Measurements from ENCODE around the gene ZNF428. TPM values are rescaled to one million over a fixed set of nuclear protein-coding genes. Genes with fewer than 3 reads are reported as not detected.

The ZNF428 gene
- total RNA-seq, 1 donor from 2014 or later = 37.3 TPM

DNA sequence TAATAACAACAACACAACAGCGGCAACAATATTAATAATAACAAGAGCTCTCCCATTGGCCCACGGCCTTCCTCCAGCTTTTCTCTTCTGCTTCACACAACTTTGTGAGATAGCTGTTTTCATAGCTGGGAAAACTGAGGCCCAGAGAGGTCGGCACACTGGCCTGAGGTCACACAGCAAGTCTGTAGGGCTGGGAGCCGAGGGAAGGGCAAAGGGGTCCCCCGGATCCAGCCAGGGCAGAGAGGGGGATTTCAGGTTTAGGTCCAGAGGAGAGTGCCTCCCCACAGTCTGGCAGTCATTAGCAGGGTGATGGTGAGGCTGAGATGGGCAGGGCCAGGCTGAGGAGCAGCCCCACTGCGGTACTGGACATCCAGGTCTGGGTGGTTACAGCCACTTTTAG, 29.2 kb upstream of the ZNF428 start:
- Histone ChIP-seq H3K9me3 (peaks cover 0 to 5% of the 10 kb centered on the region in 2 donors), H3K27ac (no peak overlapping the region), H3K4me1 (no peaks in the 10 kb centered on the region), H3K4me3 (no peak overlapping the region), H3K36me3 (peaks cover 13 to 38% of the 10 kb centered on the region in 2 donors), H3K27me3 (no peaks in the 10 kb centered on the region)
- TF ChIP-seq, protein P1, sequence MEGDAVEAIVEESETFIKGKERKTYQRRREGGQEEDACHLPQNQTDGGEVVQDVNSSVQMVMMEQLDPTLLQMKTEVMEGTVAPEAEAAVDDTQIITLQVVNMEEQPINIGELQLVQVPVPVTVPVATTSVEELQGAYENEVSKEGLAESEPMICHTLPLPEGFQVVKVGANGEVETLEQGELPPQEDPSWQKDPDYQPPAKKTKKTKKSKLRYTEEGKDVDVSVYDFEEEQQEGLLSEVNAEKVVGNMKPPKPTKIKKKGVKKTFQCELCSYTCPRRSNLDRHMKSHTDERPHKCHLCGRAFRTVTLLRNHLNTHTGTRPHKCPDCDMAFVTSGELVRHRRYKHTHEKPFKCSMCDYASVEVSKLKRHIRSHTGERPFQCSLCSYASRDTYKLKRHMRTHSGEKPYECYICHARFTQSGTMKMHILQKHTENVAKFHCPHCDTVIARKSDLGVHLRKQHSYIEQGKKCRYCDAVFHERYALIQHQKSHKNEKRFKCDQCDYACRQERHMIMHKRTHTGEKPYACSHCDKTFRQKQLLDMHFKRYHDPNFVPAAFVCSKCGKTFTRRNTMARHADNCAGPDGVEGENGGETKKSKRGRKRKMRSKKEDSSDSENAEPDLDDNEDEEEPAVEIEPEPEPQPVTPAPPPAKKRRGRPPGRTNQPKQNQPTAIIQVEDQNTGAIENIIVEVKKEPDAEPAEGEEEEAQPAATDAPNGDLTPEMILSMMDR (IDR thresholded peaks at IDR 0.05) = no peak
- no peak for DNase-seq (ENCODE audit: low spot score in 2 of 2)
- intact Hi-C loops (cut with DNase I) = no loop called here

DNA sequence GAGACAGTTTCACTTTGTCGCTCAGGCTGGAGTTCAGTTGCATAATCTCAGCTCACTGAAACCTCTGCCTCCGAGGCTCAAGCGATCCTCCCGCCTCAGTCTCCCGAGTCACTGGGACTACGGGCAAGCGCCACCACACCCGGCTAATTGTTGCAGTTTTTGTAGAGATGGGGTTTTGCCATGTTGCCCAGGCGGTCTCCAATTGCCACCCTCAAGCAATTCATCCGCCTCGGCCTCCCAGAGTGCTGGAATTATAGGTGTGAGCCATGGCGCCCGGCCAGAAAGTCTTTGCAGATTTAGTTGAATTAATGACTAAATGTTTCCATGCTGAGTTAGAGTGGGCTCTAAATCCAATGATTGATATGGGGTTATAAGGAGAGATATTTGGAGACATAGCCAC, 24.8 kb upstream of the ZNF428 start:
- DNase-seq (ENCODE audit: low spot score in 2 of 2) = no peak
- H3K27ac ChIP-seq = no peak overlapping the region
- intact Hi-C loops (cut with DNase I) = no loop called here
- TF ChIP-seq, protein P1 (IDR thresholded peaks at IDR 0.05) = no peak
- peaks cover 0 to 7% of the 10 kb centered on the region in 2 donors for H3K4me1 ChIP-seq
- peaks cover 0 to 5% of the 10 kb centered on the region in 2 donors for H3K9me3 ChIP-seq
- no peaks in the 10 kb centered on the region for H3K27me3 ChIP-seq
- H3K4me3 ChIP-seq = no peak overlapping the region
- H3K36me3 ChIP-seq = peaks cover 13 to 20% of the 10 kb centered on the region in 2 donors

DNA sequence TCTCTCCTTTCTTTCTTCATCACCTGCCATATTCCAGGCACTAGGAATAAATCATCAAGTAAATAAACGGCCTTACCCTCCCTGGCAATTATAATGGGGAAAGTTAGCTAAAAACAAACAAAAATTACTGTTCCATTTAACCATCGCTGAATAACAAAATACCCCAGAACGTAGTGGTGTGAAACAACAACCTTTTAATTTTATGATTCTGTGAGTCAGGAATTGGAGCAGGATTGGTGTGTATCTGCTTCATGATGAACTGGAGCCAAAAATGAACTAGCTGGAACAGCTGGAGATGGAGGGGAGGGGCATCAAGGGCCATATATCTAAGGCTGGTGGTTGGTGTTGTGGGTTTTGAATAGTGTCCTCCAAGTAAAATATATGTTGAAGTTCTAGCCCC, 23.9 kb upstream of the ZNF428 start:
- H3K27ac ChIP-seq = no peak overlapping the region
- H3K4me1 ChIP-seq = peaks cover 0 to 7% of the 10 kb centered on the region in 2 donors
- H3K9me3 ChIP-seq = peaks cover 0 to 5% of the 10 kb centered on the region in 2 donors
- H3K4me3 ChIP-seq = no peak overlapping the region
- DNase-seq (ENCODE audit: low spot score in 2 of 2) = no peak
- H3K27me3 ChIP-seq = no peaks in the 10 kb centered on the region
- peaks cover 6 to 12% of the 10 kb centered on the region in 2 donors for H3K36me3 ChIP-seq
- intact Hi-C loops (cut with DNase I) = no loop called here
- TF ChIP-seq, protein P1 (IDR thresholded peaks at IDR 0.05) = no peak

DNA sequence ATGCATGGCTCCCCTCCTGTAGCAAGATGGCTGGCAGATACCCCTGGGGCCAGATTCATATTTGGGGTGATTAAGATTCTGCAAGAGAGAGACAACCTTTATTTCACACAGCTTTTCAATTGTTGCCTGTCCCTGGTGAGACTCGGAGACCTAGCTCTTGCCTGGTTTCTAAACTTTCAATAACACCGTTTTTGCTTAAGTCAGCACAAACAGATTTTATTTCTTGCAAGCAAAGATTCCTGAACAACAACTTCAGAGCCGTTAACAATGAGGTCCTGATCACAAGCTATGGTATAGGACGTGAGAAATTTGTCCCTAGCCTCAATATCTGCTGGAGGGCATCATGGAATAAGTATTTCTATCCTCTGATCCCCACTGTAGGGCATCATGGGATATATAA, 23.1 kb upstream of the ZNF428 start:
- H3K4me1 ChIP-seq = peaks cover 0 to 7% of the 10 kb centered on the region in 2 donors
- H3K36me3 ChIP-seq = peaks cover 4 to 7% of the 10 kb centered on the region in 2 donors
- H3K27ac ChIP-seq = no peak overlapping the region
- TF ChIP-seq, protein P1 (IDR thresholded peaks at IDR 0.05) = no peak
- intact Hi-C loops (cut with DNase I) = no loop called here
- no peak overlapping the region for H3K4me3 ChIP-seq
- no peak for DNase-seq (ENCODE audit: low spot score in 2 of 2)
- peaks cover 0 to 5% of the 10 kb centered on the region in 2 donors for H3K9me3 ChIP-seq
- H3K27me3 ChIP-seq = no peaks in the 10 kb centered on the region

DNA sequence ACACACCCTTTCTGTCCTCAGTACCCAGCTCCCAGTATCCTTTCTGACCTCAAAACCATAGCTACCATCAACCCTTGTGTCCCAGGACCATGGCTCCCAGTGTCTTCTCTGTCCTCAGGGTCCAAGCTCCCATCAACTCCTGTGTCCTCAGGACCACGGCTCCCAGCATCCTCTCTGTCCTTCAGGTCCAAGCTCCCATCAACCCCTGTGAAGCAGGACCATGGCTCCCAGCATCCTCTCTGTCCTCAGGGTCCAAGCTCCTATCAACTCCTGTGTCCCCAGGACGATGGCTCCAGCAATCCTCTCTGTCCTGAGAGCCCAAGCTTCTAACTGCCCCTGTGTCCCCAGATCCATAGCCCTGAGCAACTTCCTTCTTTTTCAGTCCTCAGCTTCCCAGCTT, 21.9 kb upstream of the ZNF428 start:
- intact Hi-C loops (cut with DNase I) = no loop called here
- H3K4me3 ChIP-seq = no peak overlapping the region
- H3K9me3 ChIP-seq = no peaks in the 10 kb centered on the region
- no peak overlapping the region for H3K27ac ChIP-seq
- DNase-seq (ENCODE audit: low spot score in 2 of 2) = no peak
- TF ChIP-seq, protein P1 (IDR thresholded peaks at IDR 0.05) = no peak
- no peaks in the 10 kb centered on the region for H3K27me3 ChIP-seq
- H3K36me3 ChIP-seq = no peaks in the 10 kb centered on the region
- peaks cover 0 to 7% of the 10 kb centered on the region in 2 donors for H3K4me1 ChIP-seq

DNA sequence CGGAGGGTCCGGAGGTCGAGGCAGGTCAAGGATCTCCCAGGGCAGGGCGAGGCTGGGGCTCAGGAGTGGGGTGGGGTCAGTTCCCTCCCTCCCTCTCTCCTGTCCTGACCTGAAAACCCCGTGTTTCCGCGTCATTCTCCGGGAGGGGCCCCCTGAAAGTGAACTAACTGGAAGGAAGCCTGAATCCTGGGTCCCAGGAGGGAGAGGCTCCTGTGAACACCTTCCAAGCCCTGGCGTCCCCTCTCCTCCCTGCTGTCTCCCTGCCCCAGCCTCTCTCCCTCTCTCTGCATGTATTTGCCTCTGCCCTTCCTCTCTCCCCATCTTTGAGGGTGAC, 21.0 kb upstream of the ZNF428 start:
- peak overlapping the region; percentile 63 to 77 for H3K4me3 ChIP-seq
- no peaks in the 10 kb centered on the region for H3K27me3 ChIP-seq
- TF ChIP-seq, protein P1 (IDR thresholded peaks at IDR 0.05) = no peak
- H3K27ac ChIP-seq = no peak overlapping the region
- no peak for DNase-seq (ENCODE audit: low spot score in 2 of 2)
- intact Hi-C loops (cut with DNase I) = no loop called here
- H3K4me1 ChIP-seq = peaks cover 0 to 7% of the 10 kb centered on the region in 2 donors
- H3K9me3 ChIP-seq = no peaks in the 10 kb centered on the region
- no peaks in the 10 kb centered on the region for H3K36me3 ChIP-seq
